Activated B cell treated with CpG ODN at 0.5 μM for 24 hours (primary cell): ENCODE results near the gene ZCWPW1. TPM values are rescaled to one million over a fixed set of nuclear protein-coding genes. Genes with fewer than 3 reads are reported as not detected.
"Not testable (repeated sequence)": the region's sequence is repeated elsewhere in the genome, so short reads cannot be mapped to it uniquely, and the experiment has no call there.

Source experiments
- ATAC-seq: fragments of 200-7000 bp; cut with Tn5 transposase; one replicate; pipeline ENCODE4 v1.10.0; 2021; ENCODE audit warnings: low read depth, mild to moderate bottlenecking, moderate library complexity
- CTCF ChIA-PET: fragments of 350-600 bp; sonication (Branson Sonifier 250); formaldehyde crosslinking; loops from one replicate; lab custom pipeline; 2021; ENCODE audit warnings: antibody characterized with exemption; lab: Charles Lee
- POLR2A ChIA-PET: fragments of 350-600 bp; sonication (Branson Sonifier 250); formaldehyde crosslinking; loops from one replicate; lab custom pipeline; 2021; ENCODE audit warnings: antibody characterized with exemption; lab: Charles Lee
- DNase-seq: peaks from one replicate; pipeline ENCODE4 v3.0.0; 2022
- H3K27ac Mint-ChIP-seq: one replicate; pipeline ENCODE4 v1.8.0; 2020; ENCODE audit warnings: mixed read lengths
- H3K27me3 Mint-ChIP-seq: one replicate; pipeline ENCODE4 v1.8.0; 2021; ENCODE audit warnings: mixed read lengths
- H3K36me3 Mint-ChIP-seq: one replicate; pipeline ENCODE4 v1.8.0; 2021; ENCODE audit warnings: low read depth, mixed read lengths
- H3K4me1 Mint-ChIP-seq: one replicate; pipeline ENCODE4 v1.8.0; 2021; ENCODE audit warnings: mixed read lengths
- H3K4me3 Mint-ChIP-seq: one replicate; pipeline ENCODE4 v1.8.0; 2020; ENCODE audit warnings: mild to moderate bottlenecking, mixed read lengths
- H3K9me3 Mint-ChIP-seq: one replicate; pipeline ENCODE4 v1.8.0; 2020; ENCODE audit warnings: mixed read lengths
- CTCF ChIP-seq: fragments of 200-600 bp; IDR thresholded peaks from one replicate; pipeline ENCODE4 v1.8.0; 2022; ENCODE audit warnings: antibody characterized with exemption, mild to moderate bottlenecking
- intact Hi-C: fragments of 100-400 bp; cut with micrococcal nuclease; formaldehyde crosslinking; loops from one replicate; pipeline ENCODE4 v1.15.1; 2024
- total RNA-seq: library from RNA; stranded (reverse); gene quantifications from 2 replicates; pipeline ENCODE4 v1.2.3, GENCODE V29; 2022

The ZCWPW1 gene
- total RNA-seq, 1 donor from 2014 or later, result 10.8 TPM

- intact Hi-C loops, result no loop called here
- ATAC-seq, result no peak
- DNase-seq, result no peak
- POLR2A ChIA-PET, result interaction anchor here (0.7 kb wide), 1 partner anchor 425 kb away, joined by 8 read pairs; no protein-coding TSS in a partner anchor
- no peak for TF ChIP-seq CTCF
- H3K4me1 Mint-ChIP-seq, result peaks cover 11% of the 10 kb centered on the region
- H3K27ac Mint-ChIP-seq, result no peak overlapping the region
- no peak overlapping the region for H3K4me3 Mint-ChIP-seq
- CTCF ChIA-PET, result no interaction called here
- no peaks in the 10 kb centered on the region for H3K9me3 Mint-ChIP-seq
- H3K36me3 Mint-ChIP-seq, result no peaks in the 10 kb centered on the region
- H3K27me3 Mint-ChIP-seq, result no peaks in the 10 kb centered on the region
These were observed 48.3 kb downstream of the ZCWPW1 start for GRCh38 chr7:100380196-100380595.

- DNase-seq (no peak), ATAC-seq (no peak)
- Mint-ChIP-seq H3K27ac (no peak overlapping the region), H3K4me3 (no peak overlapping the region), H3K9me3 (no peaks in the 10 kb centered on the region), H3K36me3 (no peaks in the 10 kb centered on the region), H3K4me1 (peaks cover 22% of the 10 kb centered on the region), H3K27me3 (no peaks in the 10 kb centered on the region)
- intact Hi-C loops, result no loop called here
- TF ChIP-seq CTCF, result no peak
- POLR2A ChIA-PET, result no interaction called here
- CTCF ChIA-PET, result interaction anchor here (0.7 kb wide), 1 partner anchor 30 kb away, joined by 3 read pairs; no protein-coding TSS in a partner anchor
These were observed 50.3 kb downstream of the ZCWPW1 start for GRCh38 chr7:100378114-100378755.

DNA sequence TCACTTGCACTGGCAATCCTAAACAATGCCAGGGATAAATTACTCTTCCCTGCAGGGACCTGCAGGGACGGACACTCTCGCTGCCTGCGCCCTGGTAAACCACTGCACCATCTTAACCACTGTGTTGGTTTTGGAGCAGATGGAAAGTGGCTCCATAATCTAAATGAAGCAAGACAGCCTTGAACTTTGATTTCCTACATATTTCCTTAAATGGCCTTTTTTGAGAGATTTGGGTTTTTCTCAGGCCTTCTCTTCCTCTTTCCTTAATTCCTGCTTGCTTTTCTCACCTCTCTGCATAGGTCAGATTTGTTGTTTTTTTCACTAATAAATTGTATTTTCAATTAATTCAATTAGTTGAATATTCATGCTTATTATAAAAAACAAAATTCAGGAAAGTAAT, 52.4 kb downstream of the ZCWPW1 start:
- DNase-seq (no peak), ATAC-seq (no peak)
- Mint-ChIP-seq H3K4me1 (peaks cover 39% of the 10 kb centered on the region), H3K36me3 (no peaks in the 10 kb centered on the region), H3K27me3 (no peaks in the 10 kb centered on the region), H3K27ac (no peak overlapping the region), H3K9me3 (no peaks in the 10 kb centered on the region), H3K4me3 (no peak overlapping the region)
- POLR2A ChIA-PET, result interaction anchor here (0.7 kb wide), 1 partner anchor 22 kb away, joined by 14 read pairs; no protein-coding TSS in a partner anchor
- intact Hi-C loops, result no loop called here
- CTCF ChIA-PET, result no interaction called here
- no peak for TF ChIP-seq CTCF

- no peaks in the 10 kb centered on the region for H3K27me3 Mint-ChIP-seq
- no peaks in the 10 kb centered on the region for H3K9me3 Mint-ChIP-seq
- peaks cover 49% of the 10 kb centered on the region for H3K4me1 Mint-ChIP-seq
- ATAC-seq, result no peak
- no peaks in the 10 kb centered on the region for H3K36me3 Mint-ChIP-seq
- no peak for DNase-seq
- TF ChIP-seq CTCF, result no peak
- ChIA-PET POLR2A (interaction anchor here (1.0 to 1.2 kb wide), 3 partner anchors 9 to 28 kb away, joined by 3 to 6 read pairs (median 3); no protein-coding TSS in a partner anchor), CTCF (interaction anchor here (0.6 to 1.5 kb wide), 4 partner anchors 18 to 34 kb away, joined by 3 to 10 read pairs (median 4); no protein-coding TSS in a partner anchor)
- no peak overlapping the region for H3K4me3 Mint-ChIP-seq
- peak overlapping the region; percentile 19 for H3K27ac Mint-ChIP-seq
- intact Hi-C loops, result no loop called here
These were observed 53.9 kb downstream of the ZCWPW1 start for GRCh38 chr7:100374601-100375000.

DNA sequence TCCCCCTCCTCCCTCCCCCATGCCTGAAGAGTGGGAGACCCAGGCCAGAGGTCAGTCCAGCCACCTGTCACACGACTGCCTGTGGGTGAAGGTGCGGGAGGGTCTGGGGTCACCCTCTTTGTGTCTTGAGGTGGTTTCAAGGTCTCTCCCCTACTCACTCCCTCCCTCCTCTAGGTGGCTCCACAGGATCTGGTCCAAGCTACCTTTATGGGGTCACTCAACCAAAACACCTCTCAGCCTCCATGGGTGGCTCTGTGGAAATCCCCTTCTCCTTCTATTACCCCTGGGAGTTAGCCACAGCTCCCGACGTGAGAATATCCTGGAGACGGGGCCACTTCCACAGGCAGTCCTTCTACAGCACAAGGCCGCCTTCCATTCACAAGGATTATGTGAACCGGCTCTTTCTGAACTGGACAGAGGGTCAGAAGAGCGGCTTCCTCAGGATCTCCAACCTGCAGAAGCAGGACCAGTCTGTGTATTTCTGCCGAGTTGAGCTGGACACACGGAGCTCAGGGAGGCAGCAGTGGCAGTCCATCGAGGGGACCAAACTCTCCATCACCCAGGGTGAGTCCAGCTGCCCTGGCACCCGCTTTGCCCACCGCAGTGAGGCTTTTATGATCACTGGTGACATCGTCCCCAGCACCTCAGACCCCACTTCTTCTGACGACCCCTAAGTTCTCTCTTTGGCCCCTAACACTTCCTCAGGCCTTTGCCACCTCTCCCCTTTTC, 54.5 kb downstream of the ZCWPW1 start:
- H3K27ac Mint-ChIP-seq, result peak overlapping the region; percentile 19
- not testable (repeated sequence) for H3K4me3 Mint-ChIP-seq

More for the DNA sequence above, 54.5 kb downstream of the ZCWPW1 start:
- H3K27me3 Mint-ChIP-seq, intact Hi-C loops, H3K9me3 Mint-ChIP-seq, H3K36me3 Mint-ChIP-seq: not testable (repeated sequence)
- ChIA-PET POLR2A (interaction anchor here (0.7 to 1.2 kb wide), 4 partner anchors 9 to 109 kb away, joined by 3 to 6 read pairs (median 3); no protein-coding TSS in a partner anchor), CTCF (interaction anchor here (0.6 to 1.5 kb wide), 4 partner anchors 19 to 35 kb away, joined by 3 to 10 read pairs (median 4); no protein-coding TSS in a partner anchor)
- ATAC-seq (peak; percentile 12), DNase-seq (peak; percentile 6)
- H3K4me1 Mint-ChIP-seq, result peaks cover 55% of the 10 kb centered on the region
